Activated CD4-positive, alpha-beta T cell treated with anti-CD3 and anti-CD28 coated beads for 36 hours (primary cell): ENCODE results near the gene CHRM4. TPM values are rescaled to one million over a fixed set of nuclear protein-coding genes. Genes with fewer than 3 reads are reported as not detected.

ENCODE experiments used
- ATAC-seq: fragments of 200-7000 bp; cut with Tn5 transposase; one replicate; pipeline ENCODE4 v1.10.0; 2021; ENCODE audit warnings: mild to moderate bottlenecking, moderate library complexity
- CTCF ChIA-PET: fragments of 350-600 bp; sonication (Branson Sonifier 250); formaldehyde crosslinking; loops from one replicate; lab custom pipeline; 2021; ENCODE audit warnings: antibody characterized with exemption; lab: Charles Lee
- POLR2A ChIA-PET: fragments of 350-600 bp; sonication (Branson Sonifier 250); formaldehyde crosslinking; loops from one replicate; lab custom pipeline; 2021; ENCODE audit warnings: antibody characterized with exemption, inconsistent platforms; lab: Charles Lee
- DNase-seq: peaks from one replicate; pipeline ENCODE4 v3.0.0-alpha.2; 2020
- H3K27ac Mint-ChIP-seq: one replicate; pipeline ENCODE4 v1.8.0; 2021; ENCODE audit warnings: mixed read lengths
- H3K27me3 Mint-ChIP-seq: one replicate; pipeline ENCODE4 v1.8.0; 2021; ENCODE audit warnings: mixed read lengths
- H3K36me3 Mint-ChIP-seq: one replicate; pipeline ENCODE4 v1.8.0; 2021; ENCODE audit warnings: low read depth, mixed read lengths
- H3K4me1 Mint-ChIP-seq: one replicate; pipeline ENCODE4 v1.8.0; 2021; ENCODE audit warnings: mixed read lengths
- H3K4me3 Mint-ChIP-seq: one replicate; pipeline ENCODE4 v1.8.0; 2021; ENCODE audit warnings: mild to moderate bottlenecking, moderate library complexity, mixed read lengths
- H3K9me3 Mint-ChIP-seq: one replicate; pipeline ENCODE4 v1.8.0; 2021; ENCODE audit warnings: low read depth, mixed read lengths
- intact Hi-C, 2 experiments: fragments of 100-400 bp; cut with DNase I in 1 of 2; cut with micrococcal nuclease in 1 of 2; formaldehyde crosslinking; loops; one replicate each; pipeline versions ENCODE4 v1.14.2 to v1.15.1; 2022 to 2024; cut with DNase I, micrococcal nuclease
- total RNA-seq, 2 experiments: library from RNA; stranded (reverse); gene quantifications; one replicate each; pipeline ENCODE4 v1.2.3, GENCODE V29; 2021

The CHRM4 gene
- total RNA-seq, 2 experiments from 2014 or later = 0.19 TPM; not detected in 1

GRCh38 chr11:46388619-46389449 lies 2.7 kb downstream of the CHRM4 start:
- CTCF ChIA-PET = interaction anchor here (0.7 to 3.7 kb wide), 18 partner anchors 9 to 508 kb away, joined by 3 to 32 read pairs (median 4); partner anchors contain the start of gene MDK
- POLR2A ChIA-PET = interaction anchor here (0.5 to 0.6 kb wide), 2 partner anchors 30 to 46 kb away, joined by 3 to 5 read pairs; no protein-coding TSS in a partner anchor
- no peak for DNase-seq
- intact Hi-C loops = loop anchor here (1.0 to 5.0 kb wide), 6 partner anchors 140 to 312 kb away; partner anchors contain the start of genes ATG13 (in 2 of the 2), HARBI1 (in 2 of the 2), ARHGAP1 (in 1 of the 2) and ZNF408 (in 1 of the 2)
- Mint-ChIP-seq H3K27ac (no peak overlapping the region), H3K4me1 (peaks cover 22% of the 10 kb centered on the region), H3K4me3 (no peak overlapping the region), H3K27me3 (peaks cover 58% of the 10 kb centered on the region), H3K9me3 (no peaks in the 10 kb centered on the region), H3K36me3 (peaks cover 2% of the 10 kb centered on the region)
- ATAC-seq = peak; percentile 1

- H3K9me3 Mint-ChIP-seq = no peaks in the 10 kb centered on the region
- intact Hi-C loops = loop anchor here (2.0 to 5.0 kb wide), 3 partner anchors 149 to 313 kb away; partner anchors contain the start of genes ARHGAP1 (in 1 of the 2), ATG13 (in 1 of the 2), HARBI1 (in 1 of the 2) and ZNF408 (in 1 of the 2)
- POLR2A ChIA-PET = interaction anchor here (0.6 kb wide), 2 partner anchors 231 to 282 kb away, joined by 3 read pairs; no protein-coding TSS in a partner anchor
- H3K27me3 Mint-ChIP-seq = peaks cover 53% of the 10 kb centered on the region
- no peak overlapping the region for H3K4me3 Mint-ChIP-seq
- peak; percentile 32 for DNase-seq
- peaks cover 2% of the 10 kb centered on the region for H3K36me3 Mint-ChIP-seq
- CTCF ChIA-PET = interaction anchor here (0.6 to 3.7 kb wide), 17 partner anchors 8 to 508 kb away, joined by 3 to 32 read pairs (median 4); partner anchors contain the start of gene MDK
- no peak overlapping the region for H3K27ac Mint-ChIP-seq
- H3K4me1 Mint-ChIP-seq = peaks cover 22% of the 10 kb centered on the region
- ATAC-seq = no peak
Observed at GRCh38 chr11:46387919-46388618, 3.5 kb downstream of the CHRM4 start.

GRCh38 chr11:46387456-46387855 lies 4.1 kb downstream of the CHRM4 start:
- intact Hi-C loops = loop anchor here in 1 of 2 experiments (5.0 kb wide), 1 partner anchor 150 kb away; no protein-coding TSS in a partner anchor
- ATAC-seq = no peak
- H3K9me3 Mint-ChIP-seq = no peaks in the 10 kb centered on the region
- peaks cover 48% of the 10 kb centered on the region for H3K27me3 Mint-ChIP-seq
- no peaks in the 10 kb centered on the region for H3K36me3 Mint-ChIP-seq
- peaks cover 17% of the 10 kb centered on the region for H3K4me1 Mint-ChIP-seq
- POLR2A ChIA-PET = interaction anchor here (0.6 kb wide), 2 partner anchors 232 to 283 kb away, joined by 3 read pairs; no protein-coding TSS in a partner anchor
- H3K4me3 Mint-ChIP-seq = no peak overlapping the region
- no peak overlapping the region for H3K27ac Mint-ChIP-seq
- DNase-seq = no peak
- CTCF ChIA-PET = interaction anchor here (0.6 to 3.7 kb wide), 12 partner anchors 10 to 427 kb away, joined by 3 to 32 read pairs (median 4); no protein-coding TSS in a partner anchor

GRCh38 chr11:46386674-46387073 lies 4.9 kb downstream of the CHRM4 start:
- no peak overlapping the region for H3K4me3 Mint-ChIP-seq
- CTCF ChIA-PET = interaction anchor here (0.8 to 3.7 kb wide), 6 partner anchors 13 to 788 kb away, joined by 4 to 32 read pairs (median 5); no protein-coding TSS in a partner anchor
- H3K27ac Mint-ChIP-seq = no peak overlapping the region
- no peaks in the 10 kb centered on the region for H3K9me3 Mint-ChIP-seq
- peaks cover 50% of the 10 kb centered on the region for H3K27me3 Mint-ChIP-seq
- H3K4me1 Mint-ChIP-seq = peaks cover 21% of the 10 kb centered on the region
- ATAC-seq (no peak), DNase-seq (peak; percentile 12)
- intact Hi-C loops = loop anchor here in 1 of 2 experiments (5.0 kb wide), 1 partner anchor 151 kb away; no protein-coding TSS in a partner anchor
- H3K36me3 Mint-ChIP-seq = no peaks in the 10 kb centered on the region
- POLR2A ChIA-PET = no interaction called here

GRCh38 chr11:46386005-46386578 lies 5.5 kb downstream of the CHRM4 start:
- no peak for DNase-seq
- peaks cover 21% of the 10 kb centered on the region for H3K4me1 Mint-ChIP-seq
- peaks cover 50% of the 10 kb centered on the region for H3K27me3 Mint-ChIP-seq
- ChIA-PET POLR2A (no interaction called here), CTCF (interaction anchor here (0.8 kb wide), 1 partner anchor 788 kb away, joined by 6 read pairs; no protein-coding TSS in a partner anchor)
- intact Hi-C loops = loop anchor here in 1 of 2 experiments (5.0 kb wide), 1 partner anchor 151 kb away; no protein-coding TSS in a partner anchor
- no peak overlapping the region for H3K27ac Mint-ChIP-seq
- H3K9me3 Mint-ChIP-seq = no peaks in the 10 kb centered on the region
- no peak overlapping the region for H3K4me3 Mint-ChIP-seq
- H3K36me3 Mint-ChIP-seq = no peaks in the 10 kb centered on the region
- no peak for ATAC-seq

GRCh38 chr11:46385169-46386004 lies 6.2 kb downstream of the CHRM4 start:
- Mint-ChIP-seq H3K4me1 (peaks cover 18% of the 10 kb centered on the region), H3K27me3 (peaks cover 46% of the 10 kb centered on the region), H3K9me3 (no peaks in the 10 kb centered on the region), H3K36me3 (no peaks in the 10 kb centered on the region), H3K27ac (no peak overlapping the region), H3K4me3 (no peak overlapping the region)
- ATAC-seq (no peak), DNase-seq (no peak)
- intact Hi-C loops = loop anchor here in 1 of 2 experiments (5.0 kb wide), 1 partner anchor 152 kb away; no protein-coding TSS in a partner anchor
- ChIA-PET POLR2A (no interaction called here), CTCF (no interaction called here)

GRCh38 chr11:46383974-46384701 lies 7.4 kb downstream of the CHRM4 start:
- ChIA-PET POLR2A (interaction anchor here (1.2 kb wide), 1 partner anchor 8 kb away, joined by 3 read pairs; the partner anchor contains the start of gene CHRM4), CTCF (interaction anchor here (0.6 to 1.6 kb wide), 6 partner anchors 8 to 145 kb away, joined by 3 to 9 read pairs (median 4); partner anchors contain the start of gene CHRM4)
- Mint-ChIP-seq H3K9me3 (no peaks in the 10 kb centered on the region), H3K27me3 (peaks cover 36% of the 10 kb centered on the region), H3K27ac (no peak overlapping the region), H3K4me3 (no peak overlapping the region), H3K4me1 (peaks cover 12% of the 10 kb centered on the region), H3K36me3 (no peaks in the 10 kb centered on the region)
- ATAC-seq (no peak), DNase-seq (peak; percentile 28)
- intact Hi-C loops = loop anchor here (5.0 kb wide), 2 partner anchors 37 to 147 kb away; partner anchors contain the start of gene DGKZ (in 1 of the 2)

- Mint-ChIP-seq H3K27ac (no peak overlapping the region), H3K27me3 (peaks cover 29% of the 10 kb centered on the region), H3K36me3 (no peaks in the 10 kb centered on the region), H3K4me1 (peaks cover 12% of the 10 kb centered on the region), H3K9me3 (no peaks in the 10 kb centered on the region), H3K4me3 (no peak overlapping the region)
- POLR2A ChIA-PET = interaction anchor here (1.2 kb wide), 1 partner anchor 9 kb away, joined by 3 read pairs; the partner anchor contains the start of gene CHRM4
- DNase-seq (no peak), ATAC-seq (no peak)
- intact Hi-C loops = loop anchor here (5.0 kb wide), 2 partner anchors 36 to 146 kb away; partner anchors contain the start of gene DGKZ (in 1 of the 2)
- CTCF ChIA-PET = interaction anchor here (0.6 to 1.6 kb wide), 8 partner anchors 9 to 313 kb away, joined by 3 to 9 read pairs (median 4); partner anchors contain the start of gene CHRM4
Observed at GRCh38 chr11:46383404-46383758, 8.2 kb downstream of the CHRM4 start.
